Inflammatory macrophage treated with lipopolysaccharide for 4 hours (primary cell): Measurements from ENCODE around the gene ATP1A2.

ENCODE experiments used
- DNase-seq: peaks from one replicate; pipeline ENCODE4 v3.0.0-alpha.2; 2020

Gene ATP1A2

DNA sequence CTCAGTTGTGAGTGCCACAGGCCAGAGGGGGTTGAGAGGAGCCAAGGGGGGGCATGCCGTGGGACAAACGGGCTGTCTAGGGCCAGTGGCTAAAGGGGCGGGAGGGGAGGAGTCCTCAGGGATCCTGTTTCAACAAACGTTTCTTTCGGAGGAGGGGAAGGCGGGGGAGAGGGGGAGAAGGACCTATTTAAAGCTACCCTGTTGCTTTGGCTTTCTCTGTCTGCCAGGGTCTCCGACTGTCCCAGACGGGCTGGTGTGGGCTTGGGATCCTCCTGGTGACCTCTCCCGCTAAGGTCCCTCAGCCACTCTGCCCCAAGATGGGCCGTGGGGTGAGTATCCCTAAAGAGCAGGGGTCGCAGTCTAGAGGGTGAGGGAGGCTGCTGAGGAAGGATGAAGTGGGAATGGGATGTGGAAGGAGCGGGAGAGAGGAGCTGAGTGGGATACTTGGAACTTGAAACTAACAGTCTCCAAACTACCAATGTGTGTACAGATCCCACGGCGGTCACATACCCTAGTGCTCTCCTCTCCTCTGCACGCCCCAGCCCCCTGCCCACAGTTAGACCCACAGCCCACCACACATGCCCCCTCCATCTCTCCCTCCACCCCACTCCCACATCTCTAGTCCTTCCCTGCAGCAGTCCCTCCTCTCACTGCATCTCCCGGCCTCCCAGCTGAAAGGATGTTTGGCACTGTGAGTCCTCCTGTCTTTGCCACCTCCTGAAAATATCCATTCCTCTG, at the start of gene ATP1A2:
ATP1A2 (plus strand) TSS at position 215 of the 738 bp plus-strand sequence; CDS start at position 318, 103 bp downstream.
- DNase-seq, result no peak

DNA sequence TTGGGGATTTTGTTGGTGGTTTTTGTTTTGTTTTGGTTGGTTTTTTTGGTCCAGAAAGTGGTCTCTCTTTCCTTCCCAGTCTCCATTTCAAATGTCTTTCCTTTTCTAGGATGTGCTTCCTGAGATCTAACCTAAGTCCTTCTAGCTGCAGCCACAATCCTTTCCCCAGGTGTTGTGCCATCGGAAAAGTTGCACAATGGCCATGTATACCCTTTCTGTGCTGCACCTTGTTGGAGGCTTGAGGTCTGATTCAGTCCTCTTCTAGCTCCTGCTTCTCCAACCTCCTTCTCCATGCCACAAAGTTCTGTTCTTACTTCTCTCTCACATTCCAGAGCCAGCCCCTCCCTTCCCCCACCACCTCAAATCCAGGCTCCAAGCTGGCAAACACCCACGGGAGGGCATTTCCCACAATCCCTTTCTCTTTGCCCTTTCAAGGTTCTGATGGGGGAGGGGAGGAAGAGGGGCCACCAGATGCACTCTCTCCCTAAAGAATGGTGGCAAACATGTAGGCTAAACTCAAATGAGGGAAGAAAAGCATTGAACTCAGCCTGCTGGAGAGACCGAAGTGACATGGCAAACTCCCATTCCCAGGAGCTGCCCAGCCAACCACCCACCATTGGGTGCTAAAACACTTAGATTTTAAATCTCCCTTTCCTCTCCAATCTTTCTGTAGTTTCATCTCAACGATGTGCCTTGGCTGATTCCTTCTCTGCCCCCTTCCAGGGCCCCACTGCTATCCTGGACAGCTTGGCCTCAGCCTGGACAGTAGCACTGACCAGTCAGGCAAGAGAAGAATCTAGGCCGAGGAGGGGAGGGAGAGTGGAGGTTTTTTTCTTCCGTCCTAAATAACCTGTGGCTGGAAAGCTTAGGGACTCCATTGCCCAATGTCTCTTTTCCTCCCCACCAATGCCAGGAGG, 48.5 kb upstream of the ATP1A2 start:
- DNase-seq, result no peak

DNA sequence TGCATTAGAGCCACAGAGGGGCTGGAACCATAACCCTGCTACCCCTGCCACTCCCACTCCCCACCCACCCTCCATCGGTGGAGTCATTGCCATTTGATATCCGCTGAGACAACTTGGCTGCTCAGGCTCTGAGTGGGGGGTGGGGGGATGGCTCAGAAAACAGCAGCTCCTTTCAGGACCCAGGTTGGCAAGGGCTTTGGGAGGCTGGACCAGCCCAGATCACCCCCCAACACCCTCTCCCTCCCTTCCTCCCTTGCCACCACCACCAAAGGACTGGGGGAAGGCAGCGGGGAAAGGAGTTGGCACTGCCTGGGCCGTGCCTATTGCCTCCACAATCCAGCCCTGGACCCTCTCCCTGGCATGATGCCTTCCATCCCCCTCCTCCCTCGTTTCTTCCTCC, 47.3 kb upstream of the ATP1A2 start:
- no peak for DNase-seq

DNA sequence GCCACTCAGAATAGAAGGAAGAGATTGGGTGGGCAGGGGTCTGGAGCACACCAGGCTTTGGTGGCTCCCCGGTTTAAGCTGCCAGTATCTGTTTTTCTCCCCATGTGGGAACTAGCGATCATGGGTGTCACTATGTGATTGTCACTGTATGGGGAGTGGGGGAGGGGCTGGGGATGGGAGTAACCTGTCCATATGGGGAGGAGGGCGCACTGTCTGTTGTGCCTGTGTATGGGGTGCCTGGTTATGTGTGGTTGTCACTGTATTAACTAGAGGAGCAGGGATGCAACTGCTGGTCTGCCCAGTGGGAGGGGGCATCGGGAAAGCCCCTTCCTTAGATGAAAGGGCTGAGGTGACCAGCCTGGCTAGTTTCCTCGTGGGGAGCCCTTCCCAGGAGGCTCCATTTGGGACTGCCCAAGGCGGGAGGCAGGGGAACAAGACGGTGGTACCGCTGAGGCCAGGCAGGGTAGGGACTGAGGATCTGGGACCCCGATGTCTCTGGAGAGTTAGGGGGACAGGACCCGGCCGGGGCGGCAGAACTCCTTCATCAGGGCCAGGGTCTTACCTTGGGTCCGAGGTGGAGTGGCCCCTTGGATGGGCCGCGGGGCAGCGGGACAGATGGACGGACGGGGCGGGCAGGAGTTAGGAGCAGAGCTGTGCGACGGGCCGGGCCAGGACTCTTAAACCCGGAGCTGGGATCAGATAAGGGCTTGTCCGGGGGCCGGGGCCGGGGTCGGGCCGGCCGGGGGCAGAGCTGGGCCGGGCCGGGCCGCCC, 45.9 kb upstream of the ATP1A2 start, which contains the start of gene KCNJ10:
KCNJ10 (minus strand) TSS at position 701 of the 772 bp plus-strand sequence. CDS start 27,628 bp downstream, outside the sequence.
- no peak for DNase-seq

DNA sequence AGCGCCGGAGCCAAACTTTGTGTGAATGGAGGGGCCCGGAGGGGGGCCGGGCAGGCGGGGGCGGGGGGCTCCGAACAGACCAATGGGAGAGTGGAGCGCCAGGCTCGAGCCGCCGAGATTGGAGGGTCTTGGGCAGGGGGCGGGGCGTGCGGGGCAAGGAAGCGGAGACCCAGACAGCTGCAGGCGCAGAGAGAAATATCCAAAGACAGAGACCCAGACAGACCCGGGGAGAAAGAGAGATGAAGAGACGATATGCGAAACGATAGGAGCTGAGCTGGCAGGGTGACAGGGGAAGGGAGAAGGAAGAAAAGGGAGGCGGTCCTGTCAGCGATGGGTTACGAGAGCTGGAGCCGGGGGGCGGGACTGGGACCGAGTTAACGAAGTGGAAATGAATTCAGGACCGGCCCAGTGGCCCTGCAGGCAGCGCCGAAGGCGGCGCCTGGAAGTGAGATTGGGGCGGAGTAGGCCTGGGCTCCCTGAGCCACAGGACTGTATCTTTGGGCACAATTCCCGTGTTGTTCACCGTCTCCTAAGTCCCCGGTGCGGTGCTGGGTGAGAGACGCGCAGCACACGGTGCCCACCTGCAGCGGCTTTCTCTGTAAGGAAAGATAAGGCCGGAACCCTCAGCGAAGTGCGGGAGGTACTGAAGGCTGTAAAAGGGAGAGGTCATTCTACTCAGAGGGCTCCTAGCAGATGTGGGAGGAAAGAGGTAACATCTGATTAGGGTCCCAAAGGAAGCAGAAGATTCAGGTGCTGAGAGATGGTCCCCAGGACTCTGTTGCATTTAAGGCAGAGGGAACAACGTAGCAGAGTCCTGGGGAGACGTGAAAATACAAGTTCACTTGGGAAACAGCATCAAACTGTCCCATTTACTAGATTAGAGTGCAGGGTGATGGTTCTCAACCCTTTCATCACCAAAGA, 45.1 kb upstream of the ATP1A2 start:
- peak; percentile 70 for DNase-seq

DNA sequence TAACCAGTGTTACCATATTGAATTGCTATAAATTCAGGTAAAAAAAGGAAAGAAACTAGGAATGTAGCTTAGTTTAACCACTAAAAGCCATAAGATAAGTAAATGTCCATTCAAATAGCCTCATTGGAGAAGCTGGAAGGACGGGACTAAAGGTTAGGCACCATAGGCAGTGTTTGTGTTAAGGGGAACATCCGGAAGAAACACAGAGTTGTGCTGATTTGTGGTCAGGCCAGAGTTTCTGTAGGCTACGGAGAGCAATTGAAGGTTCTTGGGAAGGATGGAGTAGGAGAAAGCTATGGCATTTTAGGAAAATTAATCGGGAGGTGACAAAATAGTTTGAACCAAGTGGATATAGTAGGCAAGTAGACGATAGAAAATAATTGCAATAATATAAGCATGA, 44.3 kb upstream of the ATP1A2 start:
- DNase-seq, result no peak

DNA sequence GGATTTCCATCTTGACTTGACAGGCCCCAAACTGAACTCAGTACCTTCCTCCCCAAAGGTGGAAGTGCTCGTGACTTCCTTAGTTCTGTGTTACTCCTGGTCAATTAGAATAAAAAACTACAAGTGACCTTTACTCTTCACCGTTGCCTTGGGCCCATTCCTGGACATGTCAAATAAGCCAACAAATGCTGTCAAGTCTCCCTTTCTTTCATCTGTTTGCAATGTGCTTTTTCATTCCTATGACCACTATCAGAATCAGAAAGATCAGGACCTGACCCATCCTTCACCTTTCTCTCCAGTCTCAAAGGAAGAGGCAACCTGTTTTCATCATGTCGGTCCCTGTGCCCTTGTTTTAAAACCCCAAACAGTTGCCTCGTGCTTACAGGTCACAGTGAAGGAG, 40.7 kb upstream of the ATP1A2 start:
- no peak for DNase-seq

DNA sequence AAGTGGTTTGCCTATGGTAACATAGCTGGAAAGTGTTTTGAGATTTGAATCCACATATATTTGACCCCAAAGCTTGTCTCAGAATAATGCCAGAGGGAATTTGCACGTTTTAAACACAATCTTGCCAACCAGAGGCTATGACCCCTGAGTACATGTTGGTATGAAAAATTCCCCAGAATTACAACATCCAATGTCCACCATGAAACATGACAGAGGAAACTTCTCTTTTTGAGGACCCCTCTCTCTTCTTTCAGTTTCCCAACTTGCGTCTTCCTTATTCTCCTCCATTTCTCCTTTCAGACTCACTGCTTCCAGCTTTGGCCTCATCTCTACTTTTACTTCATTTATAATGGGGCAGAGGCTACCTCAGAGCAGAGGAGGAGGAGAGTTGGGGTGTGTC, 39.7 kb upstream of the ATP1A2 start:
- peak; percentile 92 for DNase-seq

DNA sequence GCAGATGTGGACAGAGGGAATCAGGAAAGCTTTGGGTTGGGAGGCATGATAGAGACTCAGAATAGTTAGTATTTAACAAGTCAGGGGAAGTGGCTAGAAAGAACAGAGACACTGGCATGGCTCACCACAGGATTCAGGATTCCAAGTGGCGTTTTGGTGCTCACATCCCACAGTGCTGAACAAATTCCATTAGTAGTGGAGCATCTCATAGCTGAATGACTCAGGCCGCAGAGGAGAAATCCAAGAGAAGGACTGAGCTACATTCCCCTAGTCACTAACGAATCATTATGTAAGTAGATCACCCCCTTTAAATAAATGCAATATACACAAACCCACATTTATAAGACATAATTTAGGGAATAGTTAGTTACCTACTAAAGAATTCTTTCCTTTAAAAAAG, 39.3 kb upstream of the ATP1A2 start:
- no peak for DNase-seq

DNA sequence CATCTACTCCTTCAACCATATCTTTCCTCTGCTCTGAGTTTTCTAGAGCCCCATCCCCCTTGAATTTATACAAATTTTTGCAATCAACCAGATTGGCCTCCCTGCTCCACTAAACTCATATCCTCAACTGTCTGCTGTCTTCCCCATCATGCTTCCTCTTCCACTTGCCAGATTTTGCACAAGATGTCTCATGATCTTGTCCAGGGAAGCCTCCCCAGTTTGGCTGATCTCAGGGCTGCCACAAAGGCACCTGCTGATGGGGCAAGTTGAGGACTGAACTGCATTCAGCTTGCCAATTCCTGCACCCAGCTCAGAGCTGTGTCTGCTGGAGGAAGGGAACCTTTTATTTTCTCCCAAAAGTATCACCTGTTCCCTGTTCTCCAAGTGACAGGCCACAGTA, 38.1 kb upstream of the ATP1A2 start:
- peak; percentile 82 for DNase-seq

DNA sequence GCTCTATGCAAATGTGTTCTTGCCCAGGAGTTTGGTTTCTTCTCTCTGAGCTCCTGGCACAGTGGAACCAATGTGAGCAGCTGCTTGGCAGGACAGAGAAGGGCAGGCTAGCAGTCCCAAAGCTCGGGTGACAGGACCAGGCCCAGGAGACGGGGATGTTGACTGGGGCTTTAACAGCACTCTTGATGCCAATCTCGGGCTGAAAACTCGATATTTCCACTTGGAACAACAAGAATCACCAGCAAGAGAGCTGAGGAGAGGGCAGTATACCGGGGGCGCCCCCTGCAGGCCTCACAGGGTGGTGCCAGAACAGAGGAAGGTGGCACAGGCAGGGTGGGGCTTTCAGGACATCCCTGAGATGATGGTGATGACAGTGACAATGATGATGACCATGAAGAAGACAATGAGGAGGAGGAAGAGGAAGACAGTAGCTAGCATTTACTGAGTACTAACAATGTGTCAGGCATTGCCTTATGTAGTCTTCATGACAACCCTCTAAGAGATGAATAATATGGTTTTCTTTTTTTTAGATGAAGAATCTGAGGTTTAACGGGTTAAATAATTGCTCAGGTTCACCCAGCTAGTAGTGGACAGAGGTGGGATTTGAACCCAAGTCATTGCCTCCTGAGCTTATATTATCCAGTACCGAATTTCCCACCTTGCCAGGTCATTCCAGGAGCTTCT, 36.9 kb upstream of the ATP1A2 start:
- DNase-seq, result peak; percentile 62

DNA sequence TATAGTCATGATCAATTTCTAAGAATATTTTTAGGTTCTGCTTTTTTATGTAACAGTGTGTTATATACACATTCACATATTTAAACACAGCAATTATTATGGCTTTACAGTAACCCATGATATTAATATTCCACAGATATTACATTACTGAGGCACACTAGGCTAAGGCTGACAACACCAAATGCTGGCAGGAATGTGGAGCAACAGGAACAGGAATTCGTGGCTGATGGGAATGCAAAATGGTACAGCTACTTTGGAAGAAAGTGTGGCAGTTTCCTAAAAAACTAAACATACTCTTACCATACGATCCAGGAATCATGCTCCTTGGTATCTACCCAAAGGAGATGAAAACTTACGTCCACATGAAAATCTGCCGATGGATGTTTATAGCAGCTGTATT, 36.1 kb upstream of the ATP1A2 start:
- DNase-seq, result no peak

DNA sequence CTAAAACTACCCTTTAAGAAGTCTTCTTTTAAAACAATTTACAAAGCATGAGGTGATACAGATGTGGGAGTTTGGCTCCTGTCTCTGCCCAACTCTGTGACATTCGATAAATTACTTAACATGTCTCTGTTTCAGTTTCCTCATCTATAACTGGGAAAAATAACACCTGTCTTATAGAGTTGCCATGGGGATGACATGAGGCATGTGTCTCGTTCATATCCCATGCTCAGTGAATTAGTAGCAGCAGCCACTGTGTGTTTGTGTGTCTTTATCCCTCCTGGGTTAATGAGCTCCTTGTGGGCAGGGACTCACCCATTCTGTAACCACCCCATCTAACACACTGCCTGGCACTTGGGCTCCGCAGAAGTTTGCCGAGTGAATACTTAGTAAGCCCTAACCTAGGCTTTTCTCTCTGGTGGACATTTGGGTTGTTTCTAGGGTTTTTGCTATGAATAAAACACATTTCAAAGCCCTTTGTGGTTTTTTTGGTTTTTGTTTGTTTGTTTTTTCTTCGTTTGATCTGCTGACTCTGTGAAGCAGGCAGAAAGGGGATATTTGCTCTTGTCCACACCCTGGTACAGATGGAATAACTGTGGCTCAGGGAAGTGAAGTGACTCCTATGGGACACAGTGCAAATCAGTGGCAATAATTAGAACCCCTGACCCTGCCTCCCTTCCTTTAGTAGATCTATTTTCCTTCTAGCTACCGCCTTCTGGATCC, 35.0 kb upstream of the ATP1A2 start:
- DNase-seq, result no peak

DNA sequence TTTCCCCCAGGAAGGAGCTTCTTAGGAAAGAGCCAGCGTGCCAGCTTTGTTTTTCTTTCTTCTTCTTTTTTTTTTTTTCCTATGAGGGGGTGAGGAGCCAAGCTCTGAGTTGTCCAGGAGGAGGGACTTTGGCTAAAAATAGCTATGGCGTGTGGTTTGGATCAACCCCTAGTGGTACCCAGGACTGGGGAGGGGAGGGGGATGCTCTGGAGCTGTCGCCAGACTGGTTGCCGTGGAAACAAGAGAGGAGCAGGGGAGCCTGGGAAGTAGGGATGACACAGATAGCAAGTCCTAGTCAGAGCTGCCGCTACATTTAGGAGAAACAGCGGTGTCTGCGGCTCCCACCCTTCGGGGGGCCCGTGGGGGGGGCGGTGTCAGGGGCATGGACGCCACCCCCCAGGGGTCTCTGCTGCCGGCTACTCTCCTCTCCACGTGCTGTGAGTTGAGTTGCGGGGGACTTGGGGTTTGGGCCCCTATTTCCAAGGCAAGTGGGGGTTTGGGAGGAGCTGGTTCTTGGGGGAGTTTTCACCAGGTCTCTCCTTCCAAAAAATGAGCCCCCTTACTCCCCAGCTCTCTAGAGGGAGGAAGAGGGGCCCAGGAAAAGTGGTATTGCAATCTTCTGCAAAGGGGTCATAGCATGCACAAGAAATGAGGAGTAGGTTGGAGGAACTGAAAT, 34.2 kb upstream of the ATP1A2 start, which contains the start of gene KCNJ9:
KCNJ9 (plus strand) TSS at position 278 of the 676 bp plus-strand sequence. CDS start 2,493 bp downstream, outside the sequence.
- DNase-seq, result no peak

DNA sequence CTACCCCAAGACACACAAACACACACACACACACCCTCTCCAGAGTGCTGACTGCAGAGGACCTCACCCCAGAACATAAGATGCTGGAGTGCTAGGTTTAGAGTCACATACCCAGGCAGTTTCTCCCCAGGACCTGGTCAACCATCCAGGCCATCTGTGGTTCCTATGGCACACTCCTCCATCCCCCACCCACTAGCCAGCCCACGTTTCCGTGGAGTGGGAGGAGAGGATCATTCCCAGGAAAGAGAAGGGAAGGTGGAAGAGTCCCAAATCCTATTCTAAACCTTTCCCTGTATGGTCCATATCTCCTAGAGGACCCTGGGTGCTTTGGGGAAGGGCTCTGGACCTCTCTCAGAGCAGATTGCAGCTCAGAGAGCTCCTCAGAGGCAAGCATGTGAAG, 33.1 kb upstream of the ATP1A2 start:
- no peak for DNase-seq

DNA sequence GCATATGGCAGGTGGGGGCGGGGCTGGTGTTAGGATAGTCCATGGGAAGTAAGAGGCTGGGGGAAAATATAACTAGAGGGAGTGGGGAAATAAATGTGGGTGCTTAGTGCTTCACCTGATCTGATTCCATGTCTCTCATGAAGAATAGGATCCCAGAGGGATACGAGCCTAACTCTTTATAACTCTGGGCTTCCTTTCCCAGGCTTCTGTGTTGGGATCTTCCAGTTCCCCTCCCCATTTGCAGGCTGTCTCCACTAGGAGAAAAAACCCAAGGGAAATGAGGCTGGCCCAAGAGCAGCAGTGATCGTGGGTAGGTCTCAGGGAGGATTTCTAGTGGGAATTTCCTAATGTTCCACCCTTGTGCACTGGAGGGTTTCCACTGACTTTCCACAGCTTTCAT, 32.6 kb upstream of the ATP1A2 start:
- no peak for DNase-seq

DNA sequence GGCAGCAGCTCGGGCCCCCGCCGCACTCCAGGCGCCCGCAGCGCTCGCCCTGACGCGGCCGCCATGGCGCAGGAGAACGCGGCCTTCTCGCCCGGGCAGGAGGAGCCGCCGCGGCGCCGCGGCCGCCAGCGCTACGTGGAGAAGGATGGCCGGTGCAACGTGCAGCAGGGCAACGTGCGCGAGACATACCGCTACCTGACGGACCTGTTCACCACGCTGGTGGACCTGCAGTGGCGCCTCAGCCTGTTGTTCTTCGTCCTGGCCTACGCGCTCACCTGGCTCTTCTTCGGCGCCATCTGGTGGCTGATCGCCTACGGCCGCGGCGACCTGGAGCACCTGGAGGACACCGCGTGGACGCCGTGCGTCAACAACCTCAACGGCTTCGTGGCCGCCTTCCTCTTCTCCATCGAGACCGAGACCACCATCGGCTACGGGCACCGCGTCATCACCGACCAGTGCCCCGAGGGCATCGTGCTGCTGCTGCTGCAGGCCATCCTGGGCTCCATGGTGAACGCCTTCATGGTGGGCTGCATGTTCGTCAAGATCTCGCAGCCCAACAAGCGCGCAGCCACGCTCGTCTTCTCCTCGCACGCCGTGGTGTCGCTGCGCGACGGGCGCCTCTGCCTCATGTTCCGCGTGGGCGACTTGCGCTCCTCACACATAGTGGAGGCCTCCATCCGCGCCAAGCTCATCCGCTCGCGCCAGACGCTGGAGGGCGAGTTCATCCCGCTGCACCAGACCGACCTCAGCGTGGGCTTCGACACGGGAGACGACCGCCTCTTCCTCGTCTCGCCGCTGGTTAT, 31.4 kb upstream of the ATP1A2 start:
- peak; percentile 20 for DNase-seq

DNA sequence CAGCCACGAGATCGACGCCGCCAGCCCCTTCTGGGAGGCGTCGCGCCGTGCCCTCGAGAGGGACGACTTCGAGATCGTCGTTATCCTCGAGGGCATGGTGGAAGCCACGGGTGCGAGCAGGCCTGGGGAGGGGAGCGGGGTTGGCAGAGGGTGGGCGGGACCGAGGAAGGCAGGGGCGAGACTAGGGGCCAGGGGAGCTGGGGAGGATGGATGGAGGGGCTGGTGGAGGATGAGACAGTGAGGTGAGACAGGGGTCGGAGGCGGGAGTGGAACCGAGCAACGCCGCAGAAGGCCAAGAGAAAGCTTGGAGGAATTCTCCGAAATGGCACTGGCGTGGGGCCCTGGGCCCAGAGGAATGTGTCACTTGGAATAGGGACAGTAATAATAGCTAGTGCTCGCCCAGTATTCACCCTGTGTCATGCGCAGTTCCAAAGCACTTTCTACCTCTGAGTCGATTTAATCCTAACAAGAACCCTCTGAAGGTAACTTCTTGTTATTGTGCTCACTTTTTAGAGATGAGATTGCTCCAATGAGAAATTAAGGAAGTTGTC, 30.7 kb upstream of the ATP1A2 start:
- DNase-seq, result no peak
